Immature natural killer cell (primary cell): ENCODE measurements around the gene KDM8. TPM values are rescaled to one million over a fixed set of nuclear protein-coding genes. Genes with fewer than 3 reads are reported as not detected.
"Not testable (repeated sequence)": the region's sequence is repeated elsewhere in the genome, so short reads cannot be mapped to it uniquely, and the experiment has no call there.

Experiments used
- DNase-seq, 3 donors: peaks; one replicate each; pipeline ENCODE4 v3.0.0; 2022; ENCODE audit warnings: mixed read lengths in 1 of 3
- H3K27ac Mint-ChIP-seq, 6 donors: one replicate each; pipeline ENCODE4 v1.8.0; 2020; ENCODE audit warnings: mixed read lengths in 6 of 6, mild to moderate bottlenecking in 5 of 6, inconsistent platforms in 4 of 6, moderate library complexity in 3 of 6
- H3K27me3 Mint-ChIP-seq, 3 donors: one replicate each; pipeline ENCODE4 v1.8.0; 2020 to 2021; ENCODE audit warnings: low read depth in 3 of 3, mild to moderate bottlenecking in 3 of 3, mixed read lengths in 3 of 3, moderate library complexity in 3 of 3, inconsistent platforms in 1 of 3
- H3K36me3 Mint-ChIP-seq, 3 donors: one replicate each; pipeline ENCODE4 v1.8.0; 2020; ENCODE audit warnings: mixed read lengths in 3 of 3, inconsistent platforms in 2 of 3, mild to moderate bottlenecking in 2 of 3
- H3K4me1 Mint-ChIP-seq, 2 donors: one replicate each; pipeline ENCODE4 v1.8.0; 2020; ENCODE audit warnings: inconsistent platforms in 2 of 2, mild to moderate bottlenecking in 2 of 2, mixed read lengths in 2 of 2, moderate library complexity in 1 of 2
- H3K4me3 Mint-ChIP-seq, 5 donors: one replicate each; pipeline ENCODE4 v1.8.0; 2020; ENCODE audit warnings: mild to moderate bottlenecking in 5 of 5, mixed read lengths in 5 of 5, inconsistent platforms in 3 of 5, moderate library complexity in 3 of 5
- H3K9me3 Mint-ChIP-seq, 6 donors: one replicate each; pipeline ENCODE4 v1.8.0; 2020; ENCODE audit warnings: mild to moderate bottlenecking in 6 of 6, mixed read lengths in 6 of 6, inconsistent platforms in 4 of 6, moderate library complexity in 3 of 6
- polyA plus RNA-seq, 3 donors: library from polyadenylated mRNA; unstranded; fragments of 300-500 nt; fragmentation: Illumina TruSeq; gene quantifications; one replicate each; pipeline ENCODE4 v1.2.3, GENCODE V29; 2021

Gene KDM8
- polyA plus RNA-seq, 3 donors from 2014 or later, result 4.3 to 6.2 (median 5.1) TPM

DNA sequence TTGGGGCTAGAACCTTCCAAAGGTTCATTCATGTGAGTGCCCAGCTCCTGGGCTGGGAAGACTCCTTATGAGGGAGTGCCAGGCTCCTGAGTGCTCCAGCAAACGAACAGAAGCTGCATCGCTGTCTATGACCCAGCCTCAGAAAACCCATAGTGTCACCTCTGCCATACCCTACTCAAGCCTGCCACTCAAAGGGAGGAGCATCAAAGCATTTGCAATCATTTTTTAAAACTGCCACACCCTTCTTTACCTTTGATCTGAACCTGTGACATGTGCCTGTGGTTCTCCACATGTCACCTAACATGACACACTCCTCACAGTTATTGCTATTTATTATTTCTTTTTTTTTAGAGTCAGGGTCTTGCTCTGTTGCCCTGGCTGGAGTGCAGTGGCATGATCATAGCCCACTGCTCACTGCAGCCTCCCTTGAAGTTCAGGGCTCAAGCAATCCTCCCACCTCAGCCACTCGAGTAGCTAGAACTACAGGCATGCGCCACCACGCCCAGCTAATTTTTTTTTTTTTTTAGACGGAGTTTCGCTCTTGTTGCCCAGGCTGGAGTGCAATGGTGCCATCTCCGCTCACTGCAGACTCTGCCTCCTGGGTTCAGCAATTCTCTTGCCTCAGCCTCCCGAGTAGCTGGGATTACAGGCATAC is 7.3 kb upstream of the KDM8 start:
- H3K27ac Mint-ChIP-seq, result peak overlapping the region in 2 of 6 donors; percentile 35 to 66
- H3K27me3 Mint-ChIP-seq, result peaks cover 0 to 5% (median 2%) of the 10 kb centered on the region in 3 donors
- peaks cover 0 to 3% (median 0%) of the 10 kb centered on the region in 3 donors for H3K36me3 Mint-ChIP-seq
- DNase-seq, result no peak
- H3K9me3 Mint-ChIP-seq, result peaks cover 0 to 1% (median 0%) of the 10 kb centered on the region in 6 donors
- H3K4me3 Mint-ChIP-seq, result no peak overlapping the region
- H3K4me1 Mint-ChIP-seq, result peaks cover 30 to 34% of the 10 kb centered on the region in 2 donors

GRCh38 chr16:27197004-27197403 is 6.3 kb upstream of the KDM8 start:
- H3K36me3 Mint-ChIP-seq, result peaks cover 0 to 3% (median 0%) of the 10 kb centered on the region in 3 donors
- no peak for DNase-seq
- no peak overlapping the region for H3K4me3 Mint-ChIP-seq
- H3K27me3 Mint-ChIP-seq, result peaks cover 0 to 5% (median 2%) of the 10 kb centered on the region in 3 donors
- peaks cover 0 to 1% (median 0%) of the 10 kb centered on the region in 6 donors for H3K9me3 Mint-ChIP-seq
- peak overlapping the region in 4 of 6 donors; percentile 16 to 77 (median 72) for H3K27ac Mint-ChIP-seq
- H3K4me1 Mint-ChIP-seq, result peaks cover 36 to 38% of the 10 kb centered on the region in 2 donors

- Mint-ChIP-seq H3K9me3 (peaks cover 0 to 1% (median 0%) of the 10 kb centered on the region in 6 donors), H3K36me3 (peaks cover 0 to 3% (median 0%) of the 10 kb centered on the region in 3 donors), H3K4me3 (no peak overlapping the region), H3K4me1 (peaks cover 49 to 55% of the 10 kb centered on the region in 2 donors), H3K27ac (peak overlapping the region; percentile 15 to 87 (median 76)), H3K27me3 (peaks cover 1 to 12% (median 6%) of the 10 kb centered on the region in 3 donors)
- DNase-seq, result no peak
Observed at GRCh38 chr16:27198451-27199234, 4.7 kb upstream of the KDM8 start.

- DNase-seq, result no peak
- H3K27me3 Mint-ChIP-seq, result peaks cover 6 to 15% (median 9%) of the 10 kb centered on the region in 3 donors
- peak overlapping the region in 4 of 5 donors; percentile 30 to 86 (median 35) for H3K4me3 Mint-ChIP-seq
- peaks cover 0 to 3% (median 0%) of the 10 kb centered on the region in 3 donors for H3K36me3 Mint-ChIP-seq
- H3K4me1 Mint-ChIP-seq, result peaks cover 53 to 60% of the 10 kb centered on the region in 2 donors
- peak overlapping the region; percentile 15 to 87 (median 76) for H3K27ac Mint-ChIP-seq
- H3K9me3 Mint-ChIP-seq, result peaks cover 0 to 1% (median 0%) of the 10 kb centered on the region in 6 donors
Observed at GRCh38 chr16:27199235-27199586, 4.1 kb upstream of the KDM8 start.

DNA sequence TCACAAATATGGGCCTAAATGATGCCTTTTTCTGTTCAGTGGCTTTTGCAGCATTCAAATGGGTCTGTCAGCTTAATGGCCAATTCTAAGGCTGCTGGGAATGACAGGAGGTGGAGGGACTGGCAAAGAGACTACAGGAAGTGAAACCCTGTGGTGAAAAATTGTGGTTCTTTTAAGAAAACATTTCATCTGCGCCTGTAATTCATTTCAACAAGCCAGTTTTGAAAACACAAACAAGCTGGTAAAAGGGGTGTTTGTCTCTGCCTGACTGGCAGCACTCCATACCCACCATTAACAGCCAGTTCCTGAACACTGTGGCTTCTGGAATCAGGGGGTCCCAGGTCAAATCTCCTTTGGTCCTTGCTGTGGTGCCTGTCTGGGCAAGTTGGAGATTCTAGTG is 3.6 kb upstream of the KDM8 start:
- Mint-ChIP-seq H3K27ac (peak overlapping the region; percentile 87 to 95 (median 92)), H3K27me3 (peaks cover 6 to 15% (median 9%) of the 10 kb centered on the region in 3 donors), H3K9me3 (peaks cover 0 to 1% (median 0%) of the 10 kb centered on the region in 6 donors), H3K4me1 (peaks cover 56 to 65% of the 10 kb centered on the region in 2 donors), H3K36me3 (peaks cover 0 to 3% (median 0%) of the 10 kb centered on the region in 3 donors), H3K4me3 (peak overlapping the region; percentile 61 to 86 (median 71))
- peak; percentile 26 to 47 (median 37) for DNase-seq

- Mint-ChIP-seq H3K27ac (peak overlapping the region; percentile 87 to 95 (median 92)), H3K4me1 (peaks cover 56 to 63% of the 10 kb centered on the region in 2 donors), H3K4me3 (peak overlapping the region; percentile 61 to 86 (median 71)), H3K27me3 (peaks cover 6 to 15% (median 9%) of the 10 kb centered on the region in 3 donors)
- not testable (repeated sequence) for H3K9me3 Mint-ChIP-seq, H3K36me3 Mint-ChIP-seq, DNase-seq
Observed at GRCh38 chr16:27200914-27201313, 2.4 kb upstream of the KDM8 start.

- Mint-ChIP-seq H3K9me3 (peaks cover 0 to 1% (median 0%) of the 10 kb centered on the region in 6 donors), H3K27ac (peak overlapping the region; percentile 99 to 100 (median 99)), H3K4me1 (peaks cover 56 to 60% of the 10 kb centered on the region in 2 donors), H3K4me3 (peak overlapping the region; percentile 91 to 100 (median 99)), H3K27me3 (peaks cover 6 to 13% (median 7%) of the 10 kb centered on the region in 3 donors), H3K36me3 (no peaks in the 10 kb centered on the region)
- DNase-seq, result no peak
Observed at GRCh38 chr16:27202923-27203506, 311 bp upstream of the KDM8 start.

GRCh38 chr16:27204312-27204915 is 1.1 kb downstream of the KDM8 start:
- peaks cover 0 to 1% (median 0%) of the 10 kb centered on the region in 6 donors for H3K9me3 Mint-ChIP-seq

GRCh38 chr16:27205423-27206065 is 2.2 kb downstream of the KDM8 start:
- Mint-ChIP-seq H3K4me3 (no peak overlapping the region), H3K27ac (peak overlapping the region in 3 of 6 donors; percentile 10 to 62 (median 34)), H3K4me1 (peaks cover 32 to 37% of the 10 kb centered on the region in 2 donors), H3K27me3 (peaks cover 7 to 13% (median 8%) of the 10 kb centered on the region in 3 donors), H3K36me3 (no peaks in the 10 kb centered on the region), H3K9me3 (peaks cover 0 to 1% (median 0%) of the 10 kb centered on the region in 6 donors)
- DNase-seq, result no peak

More at GRCh38 chr16:27204312-27204915, 1.1 kb downstream of the KDM8 start:
- DNase-seq, result no peak
- Mint-ChIP-seq H3K27me3 (peaks cover 7 to 13% (median 8%) of the 10 kb centered on the region in 3 donors), H3K4me1 (peaks cover 42 to 48% of the 10 kb centered on the region in 2 donors), H3K36me3 (no peaks in the 10 kb centered on the region), H3K27ac (peak overlapping the region; percentile 99 to 100 (median 99)), H3K4me3 (peak overlapping the region; percentile 91 to 100 (median 99))

DNA sequence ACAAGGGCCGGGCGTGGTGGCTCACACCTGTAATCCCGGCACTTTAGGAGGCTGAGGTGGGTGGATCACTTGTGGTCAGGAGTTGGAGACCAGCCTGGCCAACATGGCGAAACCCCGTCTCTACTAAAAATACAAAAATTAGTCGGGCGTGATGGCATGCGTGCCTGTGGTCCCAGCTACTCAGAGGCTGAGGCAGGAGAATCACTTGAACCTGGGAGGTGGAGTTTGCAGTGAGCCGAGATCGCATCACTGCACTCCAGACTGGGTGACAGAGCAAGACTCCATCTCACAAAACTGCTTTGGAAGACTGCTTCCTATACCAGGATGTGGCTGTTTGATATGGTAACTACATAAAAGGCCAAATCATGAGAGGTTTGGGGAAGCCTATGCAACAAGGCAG is 3.8 kb downstream of the KDM8 start:
- peaks cover 25 to 34% of the 10 kb centered on the region in 2 donors for H3K4me1 Mint-ChIP-seq
- H3K9me3 Mint-ChIP-seq, H3K4me3 Mint-ChIP-seq, DNase-seq, H3K36me3 Mint-ChIP-seq: not testable (repeated sequence)
- peak overlapping the region in 1 of 6 donors; percentile 55 for H3K27ac Mint-ChIP-seq
- H3K27me3 Mint-ChIP-seq, result peaks cover 7 to 10% (median 8%) of the 10 kb centered on the region in 3 donors

DNA sequence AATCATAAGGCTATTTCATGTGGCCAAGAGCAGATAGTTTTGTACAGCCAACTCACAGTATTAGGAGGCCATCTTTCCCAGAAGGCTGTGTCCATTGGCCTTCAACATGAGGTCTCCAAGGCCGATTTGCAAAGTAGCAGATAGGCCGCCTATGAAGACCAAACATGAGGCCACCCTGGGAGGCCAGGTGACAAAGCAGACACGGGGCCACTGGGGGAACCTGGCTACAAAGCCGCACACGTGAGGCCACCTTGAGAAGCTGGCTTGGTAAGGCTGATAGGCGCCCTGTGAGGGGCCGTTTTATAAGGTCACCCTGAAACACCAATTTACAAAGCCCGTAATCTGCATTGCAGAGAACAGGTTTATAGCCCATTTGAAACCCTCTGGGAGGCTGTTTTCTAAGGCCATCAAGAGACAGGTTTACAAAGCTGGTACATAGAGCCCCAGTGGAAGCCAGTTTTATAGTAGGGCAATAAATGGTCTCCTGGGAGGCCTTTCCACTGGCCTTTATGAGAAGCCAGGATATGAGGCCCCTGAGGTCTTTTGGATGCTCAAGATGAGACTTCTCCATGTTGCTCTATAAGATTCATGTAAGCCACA is 4.9 kb downstream of the KDM8 start:
- Mint-ChIP-seq H3K27ac (no peak overlapping the region), H3K9me3 (no peaks in the 10 kb centered on the region), H3K27me3 (peaks cover 6 to 8% (median 7%) of the 10 kb centered on the region in 3 donors), H3K4me1 (peaks cover 16 to 23% of the 10 kb centered on the region in 2 donors), H3K4me3 (no peak overlapping the region), H3K36me3 (peaks cover 0 to 7% (median 0%) of the 10 kb centered on the region in 3 donors)
- DNase-seq, result no peak

GRCh38 chr16:27208796-27209195 is 5.5 kb downstream of the KDM8 start:
- no peak for DNase-seq
- peaks cover 1 to 5% (median 1%) of the 10 kb centered on the region in 3 donors for H3K27me3 Mint-ChIP-seq
- H3K27ac Mint-ChIP-seq, result no peak overlapping the region
- H3K36me3 Mint-ChIP-seq, result peaks cover 0 to 12% (median under 1%) of the 10 kb centered on the region in 3 donors
- no peak overlapping the region for H3K4me3 Mint-ChIP-seq
- no peaks in the 10 kb centered on the region for H3K9me3 Mint-ChIP-seq
- peaks cover 12 to 17% of the 10 kb centered on the region in 2 donors for H3K4me1 Mint-ChIP-seq
